WI38 (cell line): Measurements from ENCODE around the gene CYB5R3.
"Not testable (repeated sequence)": the region's sequence is repeated elsewhere in the genome, so short reads cannot be mapped to it uniquely, and the experiment has no call there.

Source experiments
- H3K4me3 ChIP-seq: 2 replicates; pipeline ENCODE4 v1.5.1; 2011; ENCODE audit warnings: low read depth, mild to moderate bottlenecking, control low read depth, low read length
- CTCF ChIP-seq: IDR thresholded peaks from 2 replicates; pipeline ENCODE4 v1.5.1; 2012; ENCODE audit warnings: low read depth, mild to moderate bottlenecking, control low read depth, low read length

Gene CYB5R3

DNA sequence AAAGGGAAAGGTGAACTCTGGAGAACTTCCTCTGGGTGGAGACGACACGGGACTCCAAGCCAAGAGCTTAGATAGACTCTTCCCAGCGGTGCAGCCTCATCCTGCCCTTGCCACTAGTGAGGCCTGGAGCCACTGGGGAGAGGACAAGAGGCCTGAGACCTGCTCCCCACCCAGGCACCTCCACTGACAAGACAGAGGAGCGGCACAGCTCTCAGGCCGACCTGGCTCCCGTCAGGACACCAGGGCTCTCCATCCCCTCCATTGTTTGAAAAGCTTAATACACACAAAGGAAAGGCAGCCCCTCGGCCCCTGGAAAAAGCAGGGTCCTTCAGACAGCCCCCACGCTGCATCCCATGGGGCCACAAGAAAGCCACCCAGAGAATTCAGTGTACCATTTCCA, 64.1 kb downstream of the CYB5R3 start:
- H3K4me3 ChIP-seq = no peak overlapping the region
- no peak for TF ChIP-seq CTCF

DNA sequence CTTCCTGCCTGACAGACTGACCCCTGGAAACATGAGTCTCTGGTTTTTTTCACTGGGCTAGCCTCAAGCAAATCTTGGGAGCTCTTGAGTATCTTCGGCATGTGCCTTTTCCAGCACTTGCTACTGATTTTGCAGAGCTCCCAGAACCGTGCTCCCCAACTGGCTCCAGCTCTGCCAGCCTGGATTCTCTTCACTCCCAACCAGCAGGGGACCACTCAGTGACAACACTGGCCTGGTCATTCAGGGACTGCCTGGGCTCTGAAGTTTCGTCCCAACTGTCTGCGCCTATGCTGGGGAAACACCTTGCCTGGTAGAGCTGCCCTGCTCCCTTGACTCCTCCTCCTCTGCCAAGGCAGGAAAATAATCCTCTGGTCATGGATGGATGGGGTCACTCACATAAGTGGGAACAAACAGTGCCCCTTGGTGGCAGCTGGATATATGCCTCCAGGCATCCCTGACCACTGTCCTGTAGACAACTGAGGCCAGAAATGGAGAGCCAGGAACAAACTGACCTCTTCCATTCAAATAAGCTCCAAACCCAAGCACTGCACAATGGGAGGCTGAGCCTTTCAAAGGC, 64.7 kb downstream of the CYB5R3 start:
- no peak overlapping the region for H3K4me3 ChIP-seq
- TF ChIP-seq CTCF = no peak

- H3K4me3 ChIP-seq = no peak overlapping the region
- TF ChIP-seq CTCF = no peak
Observed at GRCh38 chr22:42582987-42583386, 66.2 kb downstream of the CYB5R3 start.

- TF ChIP-seq CTCF = no peak
- H3K4me3 ChIP-seq = peak overlapping the region; percentile 75
Observed at GRCh38 chr22:42581762-42582716, 67.2 kb downstream of the CYB5R3 start.

GRCh38 chr22:42581194-42581761, 67.9 kb downstream of the CYB5R3 start:
- peak overlapping the region; percentile 75 for H3K4me3 ChIP-seq

- H3K4me3 ChIP-seq = not testable (repeated sequence)
Observed at GRCh38 chr22:42580040-42580439, 69.2 kb downstream of the CYB5R3 start.

GRCh38 chr22:42577623-42578240, 71.5 kb downstream of the CYB5R3 start:
- H3K4me3 ChIP-seq = no peak overlapping the region
- TF ChIP-seq CTCF = no peak

DNA sequence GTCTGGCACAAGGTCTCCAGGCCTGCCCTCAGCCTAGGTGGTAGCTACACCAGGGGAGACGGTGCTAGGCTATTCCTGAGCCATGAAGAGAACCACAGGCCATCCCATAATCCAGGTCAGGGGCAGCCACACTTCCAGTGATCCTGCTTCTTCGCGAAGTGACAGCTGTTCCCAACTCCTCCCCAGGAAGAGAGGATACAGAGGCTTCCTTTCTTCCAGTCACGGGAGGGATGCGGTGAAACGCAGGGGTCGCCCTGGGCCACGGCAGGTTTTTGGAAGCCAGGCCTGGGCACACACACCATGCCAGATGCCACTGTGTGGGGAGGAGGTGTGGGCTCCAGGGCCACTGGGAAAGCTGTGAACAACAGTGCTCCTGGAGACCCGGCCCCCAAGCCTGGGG, 72.1 kb downstream of the CYB5R3 start:
- H3K4me3 ChIP-seq = not testable (repeated sequence)

DNA sequence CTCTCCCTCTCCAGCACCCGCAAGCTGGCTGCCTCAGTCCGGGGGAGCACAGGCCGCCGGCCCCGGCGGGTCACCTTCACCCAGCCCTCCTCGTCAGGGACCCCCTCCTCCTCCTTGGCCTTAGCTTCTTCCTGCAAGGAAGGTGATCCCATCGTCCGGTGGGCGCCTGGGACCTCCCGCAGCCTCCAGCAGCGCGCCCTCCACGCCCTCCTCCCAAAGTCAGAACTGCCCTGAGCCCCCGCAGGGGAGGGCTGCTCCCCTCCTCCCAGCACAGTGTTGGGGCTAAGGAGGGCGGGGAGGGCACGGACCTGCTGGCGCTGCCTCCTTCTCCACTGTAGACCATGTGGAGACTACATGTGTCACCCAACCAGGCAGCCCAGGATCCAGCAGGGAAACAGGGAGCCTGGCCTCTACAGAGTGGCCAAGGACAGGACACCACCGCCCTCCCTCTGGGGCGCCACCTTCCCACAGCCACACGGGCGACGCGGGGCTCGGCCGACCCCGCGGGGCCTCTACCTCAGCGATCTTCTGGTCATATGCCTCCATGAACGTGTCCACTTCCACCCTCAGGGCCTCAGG, 73.1 kb downstream of the CYB5R3 start:
- H3K4me3 ChIP-seq = not testable (repeated sequence)

- not testable (repeated sequence) for H3K4me3 ChIP-seq
Observed at GRCh38 chr22:42574468-42574867, 74.7 kb downstream of the CYB5R3 start.

DNA sequence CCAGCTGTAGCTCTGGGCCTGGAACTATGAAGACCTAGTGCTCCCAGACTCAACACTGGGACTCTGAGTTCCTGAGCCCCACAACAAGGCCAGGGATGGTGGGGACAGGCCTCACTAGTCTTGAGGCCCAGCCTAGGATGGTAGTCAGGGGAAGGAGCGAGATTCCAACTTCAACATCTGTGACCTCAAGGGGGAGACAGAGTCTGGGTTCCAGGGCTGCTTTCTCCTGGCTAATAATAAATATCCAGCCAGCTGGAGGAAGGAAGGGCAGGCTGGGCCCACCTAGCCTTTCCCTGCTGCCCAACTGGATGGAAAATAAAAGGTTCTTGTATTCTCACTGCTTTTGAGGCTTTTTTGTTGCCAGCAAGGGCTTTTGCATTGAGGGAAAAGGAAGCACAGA, 75.1 kb downstream of the CYB5R3 start:
- not testable (repeated sequence) for H3K4me3 ChIP-seq

- H3K4me3 ChIP-seq = not testable (repeated sequence)
Observed at GRCh38 chr22:42571068-42571467, 78.1 kb downstream of the CYB5R3 start.

DNA sequence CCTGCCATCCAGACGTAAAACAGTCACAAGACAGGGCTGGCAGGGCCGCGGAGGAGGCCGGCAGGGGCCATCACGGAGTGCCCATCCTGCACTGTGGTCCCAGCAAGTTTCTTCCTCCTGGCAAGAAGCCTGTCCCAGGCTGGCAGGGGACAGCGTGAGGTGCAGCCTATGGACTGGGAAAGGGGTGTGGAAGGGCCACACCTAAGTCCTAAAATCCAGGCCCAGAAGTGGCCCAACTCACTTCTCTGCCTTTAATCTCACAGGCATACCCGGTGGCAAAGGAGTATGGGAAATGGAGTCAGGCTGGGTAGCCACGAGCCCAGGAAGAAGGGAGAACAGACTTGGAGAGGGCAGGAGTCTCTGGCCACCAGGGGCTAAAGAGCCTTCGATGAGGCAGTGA, 78.6 kb downstream of the CYB5R3 start:
- H3K4me3 ChIP-seq = not testable (repeated sequence)
